ENCODE results near the gene SDC3.

The SDC3 gene

DNA sequence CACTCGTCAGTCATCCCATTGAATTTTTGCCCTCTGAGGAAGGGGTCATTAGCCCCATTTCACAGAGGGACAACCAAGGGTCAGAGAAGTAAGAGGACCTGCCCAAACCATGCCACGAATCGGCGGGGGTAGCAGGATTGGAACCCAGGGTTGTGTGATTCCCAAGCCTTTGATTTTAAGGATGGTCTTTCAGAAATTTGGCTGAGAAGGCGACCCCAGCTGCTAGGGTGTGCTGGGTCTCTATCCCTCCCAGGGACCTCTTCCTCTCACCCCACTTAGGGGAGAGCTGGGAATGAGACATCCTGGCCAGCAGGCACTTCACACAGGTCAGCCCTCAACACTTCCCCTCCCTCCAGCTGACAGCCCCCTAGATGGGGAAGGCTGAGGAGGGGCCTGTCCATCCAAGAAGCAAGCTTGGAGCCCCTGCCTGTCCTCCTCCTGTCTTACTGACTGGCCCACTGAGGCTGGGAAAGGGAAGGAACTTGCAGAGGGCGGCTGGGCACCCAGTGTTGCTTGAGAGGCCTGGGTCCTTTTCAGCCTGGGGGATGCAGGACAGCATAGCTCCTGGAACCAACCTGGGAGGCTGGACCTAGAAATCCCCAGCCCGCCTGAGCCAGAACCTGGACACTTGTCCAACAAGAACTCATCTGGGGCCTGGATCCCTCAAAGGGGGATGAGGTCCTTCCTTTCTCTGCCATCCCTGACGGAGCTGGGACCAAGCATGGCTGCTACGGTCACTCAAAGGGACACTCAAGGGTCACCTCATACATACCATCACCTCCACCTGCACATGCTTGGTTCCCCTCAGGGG is 1.7 kb downstream of the SDC3 start:
- H3K4me3 ChIP-seq, result peak overlapping the region; percentile 78
- DNase-seq (ENCODE audit: low spot score), result no peak
- TF ChIP-seq, protein P1, sequence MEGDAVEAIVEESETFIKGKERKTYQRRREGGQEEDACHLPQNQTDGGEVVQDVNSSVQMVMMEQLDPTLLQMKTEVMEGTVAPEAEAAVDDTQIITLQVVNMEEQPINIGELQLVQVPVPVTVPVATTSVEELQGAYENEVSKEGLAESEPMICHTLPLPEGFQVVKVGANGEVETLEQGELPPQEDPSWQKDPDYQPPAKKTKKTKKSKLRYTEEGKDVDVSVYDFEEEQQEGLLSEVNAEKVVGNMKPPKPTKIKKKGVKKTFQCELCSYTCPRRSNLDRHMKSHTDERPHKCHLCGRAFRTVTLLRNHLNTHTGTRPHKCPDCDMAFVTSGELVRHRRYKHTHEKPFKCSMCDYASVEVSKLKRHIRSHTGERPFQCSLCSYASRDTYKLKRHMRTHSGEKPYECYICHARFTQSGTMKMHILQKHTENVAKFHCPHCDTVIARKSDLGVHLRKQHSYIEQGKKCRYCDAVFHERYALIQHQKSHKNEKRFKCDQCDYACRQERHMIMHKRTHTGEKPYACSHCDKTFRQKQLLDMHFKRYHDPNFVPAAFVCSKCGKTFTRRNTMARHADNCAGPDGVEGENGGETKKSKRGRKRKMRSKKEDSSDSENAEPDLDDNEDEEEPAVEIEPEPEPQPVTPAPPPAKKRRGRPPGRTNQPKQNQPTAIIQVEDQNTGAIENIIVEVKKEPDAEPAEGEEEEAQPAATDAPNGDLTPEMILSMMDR (IDR thresholded peaks at IDR 0.05), result no peak
- peak overlapping the region in 1 of 2 donors; percentile 83 for H3K27ac ChIP-seq

DNA sequence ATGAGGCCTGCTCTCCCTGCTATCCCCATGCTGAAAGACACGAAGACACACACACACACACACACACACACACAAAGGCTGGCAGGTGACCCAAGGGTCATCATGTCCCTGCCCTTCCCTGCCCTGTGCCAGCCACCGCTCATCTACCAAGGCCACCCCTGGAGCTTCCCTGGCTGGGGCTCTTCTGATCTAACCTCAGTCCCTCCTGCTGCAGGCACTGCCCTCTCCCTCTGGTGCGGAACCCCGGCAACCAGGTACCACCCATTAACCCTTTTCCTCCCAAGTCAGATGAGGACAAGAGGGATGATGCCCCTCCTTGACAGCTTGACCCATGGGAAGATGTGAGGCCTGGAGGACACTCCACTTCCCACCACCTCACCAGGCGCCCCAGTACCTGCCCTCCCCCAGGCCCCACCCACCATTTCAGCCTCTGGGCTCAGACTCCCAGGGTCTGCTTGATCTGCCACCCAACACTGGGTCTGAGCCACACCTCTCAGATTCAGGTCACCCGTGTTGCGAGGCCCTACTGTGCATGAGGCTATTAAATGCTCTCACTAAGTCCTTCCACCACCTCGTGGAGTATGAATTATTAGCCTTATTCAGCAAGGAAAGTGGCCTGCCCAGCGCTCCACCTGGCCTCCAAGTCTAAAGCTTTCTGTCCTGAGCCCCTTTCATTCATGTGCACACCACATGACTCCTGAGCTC is 2.5 kb downstream of the SDC3 start:
- no peak for DNase-seq (ENCODE audit: low spot score)
- Histone ChIP-seq H3K4me3 (no peak overlapping the region), H3K27ac (peak overlapping the region in 1 of 2 donors; percentile 83)
- TF ChIP-seq, protein P1 (IDR thresholded peaks at IDR 0.05), result no peak

DNA sequence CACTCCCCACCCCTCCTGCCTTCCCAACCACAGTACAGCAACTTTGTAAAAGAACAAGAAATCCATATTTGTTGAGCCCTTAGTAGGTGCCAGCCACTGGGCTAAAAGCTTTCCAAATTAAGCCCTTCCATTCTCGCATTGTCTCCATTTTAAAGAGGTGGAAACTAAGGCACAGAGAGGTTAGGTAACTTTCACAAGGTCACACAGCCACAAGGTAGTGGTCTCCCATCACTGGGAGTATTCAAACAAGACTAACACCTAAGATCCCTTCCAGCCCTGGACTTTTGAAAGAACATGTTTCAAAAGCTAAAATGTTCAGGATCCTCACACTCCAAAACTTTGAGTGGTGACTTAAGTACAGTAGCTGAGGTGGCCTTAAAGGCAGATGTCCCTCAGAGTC is 3.2 kb downstream of the SDC3 start:
- DNase-seq (ENCODE audit: low spot score), result no peak
- Histone ChIP-seq H3K4me3 (no peak overlapping the region), H3K27ac (peak overlapping the region; percentile 22 to 83)
- TF ChIP-seq, protein P1 (IDR thresholded peaks at IDR 0.05), result no peak

DNA sequence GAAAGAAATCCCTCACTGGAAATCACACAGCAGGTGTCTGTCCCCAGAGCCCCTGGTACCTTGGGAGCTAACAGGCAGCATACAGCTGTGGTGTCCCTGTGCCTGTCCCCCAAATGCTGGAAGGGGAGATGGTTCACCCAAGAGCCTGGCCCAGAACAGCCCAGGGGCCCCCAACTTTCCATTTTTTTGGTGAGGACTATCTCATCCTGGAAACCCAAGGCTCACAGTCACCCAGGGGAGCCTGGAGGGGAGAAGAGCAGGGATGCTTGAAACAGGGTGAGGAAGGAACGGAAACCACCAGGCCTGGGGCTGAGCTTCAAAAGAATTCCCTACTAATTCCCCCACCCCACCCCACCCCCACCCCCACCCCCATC is 3.6 kb downstream of the SDC3 start:
- TF ChIP-seq, protein P1 (IDR thresholded peaks at IDR 0.05), result no peak
- Histone ChIP-seq H3K27ac (peak overlapping the region in 1 of 2 donors; percentile 22), H3K4me3 (no peak overlapping the region)
- no peak for DNase-seq (ENCODE audit: low spot score)

DNA sequence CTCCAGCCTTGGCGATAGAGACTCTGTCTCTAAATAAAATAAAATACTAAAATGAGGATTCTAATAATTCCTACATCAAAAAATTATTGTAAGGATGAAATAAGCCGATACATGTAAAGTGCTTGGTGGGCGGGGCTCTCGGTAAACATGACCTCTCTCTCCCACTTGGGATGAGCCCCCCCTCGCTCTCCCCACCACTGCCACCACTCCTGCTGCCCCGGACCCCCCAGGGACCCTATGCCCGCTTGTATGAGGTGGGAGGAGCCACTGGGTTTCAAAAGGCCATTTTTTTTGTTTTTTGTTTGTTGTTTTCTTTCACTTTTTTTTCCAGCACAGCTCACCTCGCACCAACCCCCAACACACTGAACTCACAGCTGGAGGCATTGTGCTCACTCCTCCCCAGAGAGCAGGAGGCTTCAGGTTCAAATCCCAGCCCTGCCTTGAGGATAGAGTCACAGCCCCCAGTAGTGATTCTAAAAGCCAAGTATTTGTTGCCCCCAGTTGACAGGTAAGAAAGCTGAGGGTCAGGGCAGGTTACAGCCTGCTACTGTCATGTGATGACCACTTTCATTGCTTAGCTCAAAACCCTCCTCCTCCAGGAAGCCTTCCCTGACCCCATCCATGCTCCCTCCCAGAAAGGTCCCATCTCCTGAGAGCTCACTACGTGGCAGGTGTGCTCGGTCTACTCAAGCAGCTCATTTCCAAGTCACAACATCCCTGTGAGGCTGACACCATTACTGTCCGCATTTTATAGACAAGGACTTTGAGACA is 4.2 kb downstream of the SDC3 start:
- Histone ChIP-seq H3K4me3 (no peak overlapping the region), H3K27ac (peak overlapping the region in 1 of 2 donors; percentile 22)
- TF ChIP-seq, protein P1 (IDR thresholded peaks at IDR 0.05), result no peak
- no peak for DNase-seq (ENCODE audit: low spot score)

DNA sequence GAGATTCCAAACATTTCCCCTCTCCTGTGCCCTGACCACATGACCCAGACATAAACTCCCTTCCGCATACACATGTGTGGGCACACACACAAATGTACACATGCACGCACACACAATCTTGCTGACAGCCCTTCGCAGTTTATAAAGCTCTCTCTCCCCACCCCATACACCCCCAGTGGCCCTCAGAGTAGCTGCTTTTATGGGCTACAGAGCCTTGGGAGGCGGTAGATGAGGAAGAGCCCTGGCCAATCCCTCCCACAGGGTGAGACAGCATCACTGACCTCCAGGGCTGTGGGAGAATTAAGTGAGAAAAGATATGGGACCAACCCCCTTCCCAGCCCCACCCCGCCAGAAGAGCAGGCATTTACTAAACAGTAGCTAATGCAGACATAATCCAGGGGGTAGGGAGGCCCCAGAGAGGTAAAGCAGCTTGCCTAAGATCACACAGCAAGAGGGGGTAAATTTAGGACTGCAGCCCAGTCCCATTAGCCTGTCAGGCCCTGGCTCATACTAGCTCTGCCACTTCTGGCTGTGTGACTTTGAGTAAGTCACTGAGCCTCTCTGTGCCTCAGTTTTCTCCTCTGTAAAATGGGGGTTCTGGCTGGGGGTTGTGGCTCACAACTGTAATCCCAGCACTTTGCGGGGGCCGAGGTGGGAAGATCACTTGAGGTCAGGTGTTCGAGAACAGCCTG is 5.1 kb downstream of the SDC3 start:
- TF ChIP-seq, protein P1 (IDR thresholded peaks at IDR 0.05), result no peak
- Histone ChIP-seq H3K4me3 (no peak overlapping the region), H3K27ac (peak overlapping the region in 1 of 2 donors; percentile 80)
- DNase-seq (ENCODE audit: low spot score), result no peak

All from coronary artery (tissue), 2 donors.